Measurements from ENCODE around the gene STAC.

The STAC gene

DNA sequence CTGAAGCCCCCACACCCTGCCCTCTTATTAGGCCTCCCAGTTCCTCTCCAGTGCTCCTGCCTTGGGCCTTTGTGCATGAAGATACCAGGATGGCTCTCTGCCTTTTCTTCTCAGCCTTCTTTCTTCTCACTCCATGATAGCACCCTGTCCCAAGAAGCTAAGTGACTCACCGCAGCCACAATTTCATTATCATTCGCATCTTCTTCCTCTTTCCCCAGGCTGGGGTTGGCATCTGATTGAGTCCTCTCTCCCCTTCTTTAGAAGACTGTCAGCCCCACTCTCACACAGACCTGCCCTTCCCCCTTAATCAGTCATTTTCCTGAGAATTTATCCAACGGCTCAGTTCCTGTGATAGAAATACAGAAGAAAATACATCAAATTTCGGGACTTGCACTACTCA lies 102.0 kb downstream of the STAC start:
- no peaks in the 10 kb centered on the region for H3K27me3 ChIP-seq (ENCODE audit: insufficient read depth, poor library complexity, severe bottlenecking)
- H3K27ac ChIP-seq (replicated peaks) = no peak overlapping the region
- peak in 1 of 2 experiments; percentile 15 for DNase-seq (ENCODE audit: low read depth in 1 of 2, low spot score in 1 of 2)
- H3K4me3 ChIP-seq (replicated peaks; ENCODE audit: insufficient read depth, low read length) = no peak overlapping the region
- TF ChIP-seq POLR2AphosphoS5 (IDR thresholded peaks at IDR 0.05; ENCODE audit: low read depth) (no peak), GABPA (IDR thresholded peaks at IDR 0.05; ENCODE audit: low read depth) (no peak), SPI1 (IDR thresholded peaks at IDR 0.05; ENCODE audit: borderline replicate concordance, low read depth) (no peak)
- TF ChIP-seq, protein P1, sequence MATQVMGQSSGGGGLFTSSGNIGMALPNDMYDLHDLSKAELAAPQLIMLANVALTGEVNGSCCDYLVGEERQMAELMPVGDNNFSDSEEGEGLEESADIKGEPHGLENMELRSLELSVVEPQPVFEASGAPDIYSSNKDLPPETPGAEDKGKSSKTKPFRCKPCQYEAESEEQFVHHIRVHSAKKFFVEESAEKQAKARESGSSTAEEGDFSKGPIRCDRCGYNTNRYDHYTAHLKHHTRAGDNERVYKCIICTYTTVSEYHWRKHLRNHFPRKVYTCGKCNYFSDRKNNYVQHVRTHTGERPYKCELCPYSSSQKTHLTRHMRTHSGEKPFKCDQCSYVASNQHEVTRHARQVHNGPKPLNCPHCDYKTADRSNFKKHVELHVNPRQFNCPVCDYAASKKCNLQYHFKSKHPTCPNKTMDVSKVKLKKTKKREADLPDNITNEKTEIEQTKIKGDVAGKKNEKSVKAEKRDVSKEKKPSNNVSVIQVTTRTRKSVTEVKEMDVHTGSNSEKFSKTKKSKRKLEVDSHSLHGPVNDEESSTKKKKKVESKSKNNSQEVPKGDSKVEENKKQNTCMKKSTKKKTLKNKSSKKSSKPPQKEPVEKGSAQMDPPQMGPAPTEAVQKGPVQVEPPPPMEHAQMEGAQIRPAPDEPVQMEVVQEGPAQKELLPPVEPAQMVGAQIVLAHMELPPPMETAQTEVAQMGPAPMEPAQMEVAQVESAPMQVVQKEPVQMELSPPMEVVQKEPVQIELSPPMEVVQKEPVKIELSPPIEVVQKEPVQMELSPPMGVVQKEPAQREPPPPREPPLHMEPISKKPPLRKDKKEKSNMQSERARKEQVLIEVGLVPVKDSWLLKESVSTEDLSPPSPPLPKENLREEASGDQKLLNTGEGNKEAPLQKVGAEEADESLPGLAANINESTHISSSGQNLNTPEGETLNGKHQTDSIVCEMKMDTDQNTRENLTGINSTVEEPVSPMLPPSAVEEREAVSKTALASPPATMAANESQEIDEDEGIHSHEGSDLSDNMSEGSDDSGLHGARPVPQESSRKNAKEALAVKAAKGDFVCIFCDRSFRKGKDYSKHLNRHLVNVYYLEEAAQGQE (IDR thresholded peaks at IDR 0.05; ENCODE audit: insufficient replicate concordance, low read depth) = no peak
- TF ChIP-seq, protein P2, sequence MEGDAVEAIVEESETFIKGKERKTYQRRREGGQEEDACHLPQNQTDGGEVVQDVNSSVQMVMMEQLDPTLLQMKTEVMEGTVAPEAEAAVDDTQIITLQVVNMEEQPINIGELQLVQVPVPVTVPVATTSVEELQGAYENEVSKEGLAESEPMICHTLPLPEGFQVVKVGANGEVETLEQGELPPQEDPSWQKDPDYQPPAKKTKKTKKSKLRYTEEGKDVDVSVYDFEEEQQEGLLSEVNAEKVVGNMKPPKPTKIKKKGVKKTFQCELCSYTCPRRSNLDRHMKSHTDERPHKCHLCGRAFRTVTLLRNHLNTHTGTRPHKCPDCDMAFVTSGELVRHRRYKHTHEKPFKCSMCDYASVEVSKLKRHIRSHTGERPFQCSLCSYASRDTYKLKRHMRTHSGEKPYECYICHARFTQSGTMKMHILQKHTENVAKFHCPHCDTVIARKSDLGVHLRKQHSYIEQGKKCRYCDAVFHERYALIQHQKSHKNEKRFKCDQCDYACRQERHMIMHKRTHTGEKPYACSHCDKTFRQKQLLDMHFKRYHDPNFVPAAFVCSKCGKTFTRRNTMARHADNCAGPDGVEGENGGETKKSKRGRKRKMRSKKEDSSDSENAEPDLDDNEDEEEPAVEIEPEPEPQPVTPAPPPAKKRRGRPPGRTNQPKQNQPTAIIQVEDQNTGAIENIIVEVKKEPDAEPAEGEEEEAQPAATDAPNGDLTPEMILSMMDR (IDR thresholded peaks at IDR 0.05; ENCODE audit: insufficient read depth, low read length) = no peak

DNA sequence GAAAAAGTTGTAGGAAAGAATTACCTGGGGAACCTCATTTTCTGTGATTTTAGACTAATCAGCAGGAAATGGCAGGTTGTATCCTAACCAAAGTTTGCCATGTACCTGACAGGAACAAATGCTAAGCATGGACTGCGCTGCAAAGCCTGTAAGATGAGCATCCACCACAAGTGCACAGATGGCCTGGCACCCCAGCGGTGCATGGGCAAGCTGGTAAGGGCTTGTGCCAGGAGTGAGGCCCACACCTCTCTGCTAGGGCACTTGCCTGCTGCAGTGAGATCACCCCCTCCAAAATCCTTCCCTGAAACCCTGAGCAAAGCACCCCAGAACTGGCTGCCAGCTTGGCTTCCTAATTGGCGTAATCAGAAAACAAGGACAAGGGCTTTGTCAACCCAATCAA lies 102.6 kb downstream of the STAC start:
- H3K4me3 ChIP-seq (replicated peaks; ENCODE audit: insufficient read depth, low read length) = no peak overlapping the region
- TF ChIP-seq POLR2AphosphoS5 (IDR thresholded peaks at IDR 0.05; ENCODE audit: low read depth) = no peak
- no peak for TF ChIP-seq GABPA (IDR thresholded peaks at IDR 0.05; ENCODE audit: low read depth)
- TF ChIP-seq SPI1 (IDR thresholded peaks at IDR 0.05; ENCODE audit: borderline replicate concordance, low read depth) = no peak
- TF ChIP-seq, protein P2 (IDR thresholded peaks at IDR 0.05; ENCODE audit: insufficient read depth, low read length) = no peak
- TF ChIP-seq, protein P1 (IDR thresholded peaks at IDR 0.05; ENCODE audit: insufficient replicate concordance, low read depth) = no peak
- no peaks in the 10 kb centered on the region for H3K27me3 ChIP-seq (ENCODE audit: insufficient read depth, poor library complexity, severe bottlenecking)
- no peak overlapping the region for H3K27ac ChIP-seq (replicated peaks)
- no peak for DNase-seq (ENCODE audit: low read depth in 1 of 2, low spot score in 1 of 2)

DNA sequence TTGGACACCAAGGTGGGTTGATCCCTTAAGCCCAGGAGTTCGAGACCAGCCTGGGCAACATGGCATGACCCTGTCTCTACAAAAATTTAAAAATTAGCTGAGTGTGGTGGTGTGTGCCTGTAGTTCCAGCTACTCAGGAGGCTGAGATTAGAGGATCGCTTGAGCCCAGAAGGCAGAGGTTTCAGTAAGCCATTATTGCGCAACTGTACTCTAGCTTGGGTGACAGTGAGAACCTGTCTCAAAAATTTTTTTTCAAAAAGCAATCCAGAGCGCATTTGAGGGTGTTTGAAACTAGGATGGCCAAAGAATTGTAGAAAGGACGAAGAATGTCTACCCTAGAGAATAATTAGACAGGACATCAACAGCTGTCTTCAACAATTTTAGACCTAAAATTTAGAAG lies 103.4 kb downstream of the STAC start:
- Histone ChIP-seq H3K27me3 (ENCODE audit: insufficient read depth, poor library complexity, severe bottlenecking) (no peaks in the 10 kb centered on the region), H3K27ac (replicated peaks) (no peak overlapping the region), H3K4me3 (replicated peaks; ENCODE audit: insufficient read depth, low read length) (no peak overlapping the region)
- TF ChIP-seq SPI1 (IDR thresholded peaks at IDR 0.05; ENCODE audit: borderline replicate concordance, low read depth) = no peak
- no peak for TF ChIP-seq POLR2AphosphoS5 (IDR thresholded peaks at IDR 0.05; ENCODE audit: low read depth)
- TF ChIP-seq GABPA (IDR thresholded peaks at IDR 0.05; ENCODE audit: low read depth) = no peak
- TF ChIP-seq, protein P1 (IDR thresholded peaks at IDR 0.05; ENCODE audit: insufficient replicate concordance, low read depth) = no peak
- TF ChIP-seq, protein P2 (IDR thresholded peaks at IDR 0.05; ENCODE audit: insufficient read depth, low read length) = no peak
- no peak for DNase-seq (ENCODE audit: low read depth in 1 of 2, low spot score in 1 of 2)
